WTC11 (cell line): Measurements from ENCODE around the gene LRRC66. TPM values are rescaled to one million over a fixed set of nuclear protein-coding genes. Genes with fewer than 3 reads are reported as not detected.
A peak's percentile ranks its signal among the peaks of the same experiment; 100 is the strongest.

ENCODE experiments used
- ATAC-seq: fragments of 200-7000 bp; cut with Tn5 transposase; 2 replicates; pipeline ENCODE4 v1.10.0; 2021; ENCODE audit warnings: mild to moderate bottlenecking, moderate library complexity
- CTCF ChIA-PET: fragments of 300-600 bp; sonication (Branson Sonifier 250); formaldehyde crosslinking; loops from one replicate; lab custom pipeline; 2021; ENCODE audit warnings: antibody characterized with exemption; lab: Charles Lee
- POLR2A ChIA-PET: fragments of 350-600 bp; sonication (Branson Sonifier 250); formaldehyde crosslinking; loops from one replicate; lab custom pipeline; 2021; ENCODE audit warnings: antibody characterized with exemption; lab: Charles Lee
- DNase-seq: peaks from one replicate; pipeline ENCODE4 v3.0.0; 2021; ENCODE audit warnings: low spot score
- H3K27ac Mint-ChIP-seq: 2 replicates; pipeline ENCODE4 v1.8.0; 2021; ENCODE audit warnings: mixed read lengths
- H3K27me3 Mint-ChIP-seq: 2 replicates; pipeline ENCODE4 v1.8.0; 2021; ENCODE audit warnings: low read depth, mild to moderate bottlenecking, moderate library complexity, mixed read lengths
- H3K36me3 Mint-ChIP-seq: 2 replicates; pipeline ENCODE4 v1.8.0; 2021; ENCODE audit warnings: mixed read lengths
- H3K4me1 Mint-ChIP-seq: 2 replicates; pipeline ENCODE4 v1.8.0; 2022; ENCODE audit warnings: mixed read lengths
- H3K4me3 Mint-ChIP-seq: 2 replicates; pipeline ENCODE4 v1.8.0; 2021; ENCODE audit warnings: mild to moderate bottlenecking, moderate library complexity, mixed read lengths
- H3K9me3 Mint-ChIP-seq: 2 replicates; pipeline ENCODE4 v1.8.0; 2021; ENCODE audit warnings: mixed read lengths
- ETV6 ChIP-seq: sonication (generic); formaldehyde crosslinking; IDR thresholded peaks from 2 replicates; pipeline ENCODE4 v1.8.1; 2022; ENCODE audit warnings: mild to moderate bottlenecking, missing genetic modification reagents
- FOXJ3 ChIP-seq: sonication (generic); formaldehyde crosslinking; IDR thresholded peaks from 2 replicates; pipeline ENCODE4 v1.9.0; 2021; ENCODE audit warnings: missing genetic modification reagents, mild to moderate bottlenecking, borderline replicate concordance
- FOXK1 ChIP-seq: sonication (generic); formaldehyde crosslinking; IDR thresholded peaks from 2 replicates; pipeline ENCODE4 v1.8.0; 2022; ENCODE audit warnings: mild to moderate bottlenecking, moderate library complexity, missing genetic modification reagents
- GRHL2 ChIP-seq: fragments of 250-450 bp; sonication (Bioruptor Pico); IDR thresholded peaks from 2 replicates; pipeline ENCODE4 v1.8.0; 2022; ENCODE audit warnings: mild to moderate bottlenecking, moderate library complexity; ENCODE audit not compliant: insufficient replicate concordance, severe bottlenecking
- KAT7 ChIP-seq: sonication (generic); formaldehyde crosslinking; IDR thresholded peaks from 2 replicates; pipeline ENCODE4 v1.8.1; 2023; ENCODE audit warnings: missing genetic modification reagents, mild to moderate bottlenecking, borderline replicate concordance
- NFYB ChIP-seq: sonication (generic); formaldehyde crosslinking; conservative IDR thresholded peaks from 2 replicates; pipeline ENCODE4 v1.8.0; 2022; ENCODE audit warnings: low read depth, missing genetic modification reagents
- NR1H2 ChIP-seq: sonication (generic); formaldehyde crosslinking; IDR thresholded peaks from 2 replicates; pipeline ENCODE4 v1.9.0; 2021; ENCODE audit warnings: mild to moderate bottlenecking, moderate library complexity, missing genetic modification reagents
- NR2C2 ChIP-seq: sonication (generic); formaldehyde crosslinking; IDR thresholded peaks from 2 replicates; pipeline ENCODE4 v1.8.0; 2022; ENCODE audit warnings: mild to moderate bottlenecking, missing genetic modification reagents
- NR3C1 ChIP-seq: sonication (generic); formaldehyde crosslinking; conservative IDR thresholded peaks from 2 replicates; pipeline ENCODE4 v1.8.1; 2023; ENCODE audit warnings: low read depth, mild to moderate bottlenecking, missing genetic modification reagents
- RORB ChIP-seq: fragments of 250-450 bp; sonication (Bioruptor Pico); IDR thresholded peaks from 2 replicates; pipeline ENCODE4 v1.9.0; 2021; ENCODE audit warnings: mild to moderate bottlenecking
- SMAD3 ChIP-seq: sonication (generic); formaldehyde crosslinking; IDR thresholded peaks from 2 replicates; pipeline ENCODE4 v1.8.0; 2022; ENCODE audit warnings: missing genetic modification reagents, mild to moderate bottlenecking, borderline replicate concordance
- SMAD4 ChIP-seq: sonication (generic); formaldehyde crosslinking; IDR thresholded peaks from 2 replicates; pipeline ENCODE4 v1.8.0; 2022; ENCODE audit warnings: mild to moderate bottlenecking, missing genetic modification reagents
- SP1 ChIP-seq: sonication (generic); formaldehyde crosslinking; conservative IDR thresholded peaks from 2 replicates; pipeline ENCODE4 v1.8.1; 2022; ENCODE audit warnings: missing genetic modification reagents
- TCF7 ChIP-seq: sonication (generic); formaldehyde crosslinking; IDR thresholded peaks from 2 replicates; pipeline ENCODE4 v1.8.0; 2022; ENCODE audit warnings: mild to moderate bottlenecking, low read depth, missing genetic modification reagents, moderate library complexity
- TP53 ChIP-seq: sonication (generic); formaldehyde crosslinking; IDR thresholded peaks from 2 replicates; pipeline ENCODE4 v1.8.1; 2023; ENCODE audit warnings: mild to moderate bottlenecking, missing genetic modification reagents
- ZNF121 ChIP-seq: sonication (generic); formaldehyde crosslinking; IDR thresholded peaks from 2 replicates; pipeline ENCODE4 v1.8.0; 2023; ENCODE audit warnings: missing genetic modification reagents
- ZNF138 ChIP-seq: sonication (generic); formaldehyde crosslinking; conservative IDR thresholded peaks from 2 replicates; pipeline ENCODE4 v1.8.1; 2022; ENCODE audit warnings: mild to moderate bottlenecking, moderate library complexity, missing genetic modification reagents
- ZNF232 ChIP-seq: sonication (generic); formaldehyde crosslinking; IDR thresholded peaks from 2 replicates; pipeline ENCODE4 v1.8.0; 2022; ENCODE audit warnings: mild to moderate bottlenecking, missing genetic modification reagents
- ZNF416 ChIP-seq: fragments of 250-450 bp; sonication (Bioruptor Pico); IDR thresholded peaks from 2 replicates; pipeline ENCODE4 v1.9.0; 2021; ENCODE audit warnings: mild to moderate bottlenecking, inconsistent platforms
- total RNA-seq: library from RNA; stranded (reverse); gene quantifications from 3 replicates; pipeline ENCODE4 v1.2.3, GENCODE V29; 2021
- TF ChIP-seq, protein P1 (sequence below): sonication (generic); formaldehyde crosslinking; IDR thresholded peaks from 2 replicates; pipeline ENCODE4 v1.8.0; 2023; ENCODE audit warnings: missing genetic modification reagents, mild to moderate bottlenecking, borderline replicate concordance
- TF ChIP-seq, protein P2 (sequence below): fragments of 250-450 bp; sonication (Bioruptor Pico); IDR thresholded peaks from 2 replicates; pipeline ENCODE4 v1.9.0; 2021; ENCODE audit warnings: mild to moderate bottlenecking
- TF ChIP-seq, protein P3 (sequence below): sonication (generic); formaldehyde crosslinking; IDR thresholded peaks from 2 replicates; pipeline ENCODE4 v1.8.1; 2022; ENCODE audit warnings: mild to moderate bottlenecking, missing genetic modification reagents, moderate library complexity, borderline replicate concordance
- TF ChIP-seq, protein P4 (sequence below): sonication (generic); formaldehyde crosslinking; IDR thresholded peaks from 2 replicates; pipeline ENCODE4 v1.8.0; 2022; ENCODE audit warnings: mild to moderate bottlenecking, missing genetic modification reagents
- TF ChIP-seq, protein P5 (sequence below): fragments of 200-600 bp; IDR thresholded peaks from 2 replicates; pipeline ENCODE4 v1.8.0; 2022; ENCODE audit warnings: antibody characterized with exemption
- TF ChIP-seq, protein P6 (sequence below): sonication (generic); formaldehyde crosslinking; IDR thresholded peaks from 2 replicates; pipeline ENCODE4 v1.8.0; 2023; ENCODE audit warnings: missing genetic modification reagents
- TF ChIP-seq, protein P7 (sequence below): sonication (generic); formaldehyde crosslinking; IDR thresholded peaks from 2 replicates; pipeline ENCODE4 v1.8.1; 2022; ENCODE audit warnings: mild to moderate bottlenecking, moderate library complexity, missing genetic modification reagents
- TF ChIP-seq, protein P8 (sequence below): sonication (generic); formaldehyde crosslinking; IDR thresholded peaks from 2 replicates; pipeline ENCODE4 v1.8.0; 2022; ENCODE audit warnings: mild to moderate bottlenecking, missing genetic modification reagents

The LRRC66 gene
- total RNA-seq, 1 experiment from 2014 or later = not detected

DNA sequence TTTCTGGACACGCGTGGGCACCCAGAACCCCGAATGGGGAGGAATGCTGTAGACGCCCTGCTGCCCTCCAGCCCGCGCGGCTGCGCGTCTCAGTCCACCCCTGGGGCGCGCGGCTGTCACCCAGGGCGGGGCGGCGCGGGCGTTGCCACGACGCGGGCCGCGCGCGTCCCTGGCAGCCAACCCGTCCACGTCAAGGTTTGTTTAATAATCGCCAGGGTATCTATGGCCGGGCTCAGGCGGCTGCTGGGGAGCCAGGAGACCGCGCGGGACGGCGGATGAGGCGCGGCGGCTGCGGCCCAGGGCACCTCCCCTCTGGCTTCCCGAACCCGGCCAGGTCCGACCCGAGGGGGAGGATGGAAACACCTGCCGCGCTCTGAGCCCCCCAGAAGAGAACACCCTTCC, 31.1 kb upstream of the LRRC66 start, which contains the start of gene SPATA18:
TSS of gene SPATA18 (plus strand) at position 92 of the 402 bp plus-strand sequence. CDS start 401 bp downstream, outside the sequence.
- CTCF ChIA-PET = no interaction called here
- Mint-ChIP-seq H3K27ac (peak within 1 kb of the TSS; percentile 80), H3K4me3 (peak within 1 kb of the TSS; percentile 87), H3K4me1 (peaks cover 36% of the 10 kb centered on the region), H3K27me3 (peaks cover 24% of the 10 kb centered on the region), H3K9me3 (peaks cover 12% of the 10 kb centered on the region), H3K36me3 (peaks cover 12% of the 10 kb centered on the region)
- ATAC-seq = peak; percentile 38
- POLR2A ChIA-PET = no interaction called here
- peak; percentile 19 for DNase-seq
- no peak for TF ChIP-seq ZNF121 (CRISPR knock-in tag)
- 0 out of 2 replicates have a peak, but pooled peaks have one; percentile 13 for TF ChIP-seq KAT7 (CRISPR knock-in tag)
- no peak for TF ChIP-seq ETV6 (CRISPR knock-in tag)
- TF ChIP-seq, protein P1, sequence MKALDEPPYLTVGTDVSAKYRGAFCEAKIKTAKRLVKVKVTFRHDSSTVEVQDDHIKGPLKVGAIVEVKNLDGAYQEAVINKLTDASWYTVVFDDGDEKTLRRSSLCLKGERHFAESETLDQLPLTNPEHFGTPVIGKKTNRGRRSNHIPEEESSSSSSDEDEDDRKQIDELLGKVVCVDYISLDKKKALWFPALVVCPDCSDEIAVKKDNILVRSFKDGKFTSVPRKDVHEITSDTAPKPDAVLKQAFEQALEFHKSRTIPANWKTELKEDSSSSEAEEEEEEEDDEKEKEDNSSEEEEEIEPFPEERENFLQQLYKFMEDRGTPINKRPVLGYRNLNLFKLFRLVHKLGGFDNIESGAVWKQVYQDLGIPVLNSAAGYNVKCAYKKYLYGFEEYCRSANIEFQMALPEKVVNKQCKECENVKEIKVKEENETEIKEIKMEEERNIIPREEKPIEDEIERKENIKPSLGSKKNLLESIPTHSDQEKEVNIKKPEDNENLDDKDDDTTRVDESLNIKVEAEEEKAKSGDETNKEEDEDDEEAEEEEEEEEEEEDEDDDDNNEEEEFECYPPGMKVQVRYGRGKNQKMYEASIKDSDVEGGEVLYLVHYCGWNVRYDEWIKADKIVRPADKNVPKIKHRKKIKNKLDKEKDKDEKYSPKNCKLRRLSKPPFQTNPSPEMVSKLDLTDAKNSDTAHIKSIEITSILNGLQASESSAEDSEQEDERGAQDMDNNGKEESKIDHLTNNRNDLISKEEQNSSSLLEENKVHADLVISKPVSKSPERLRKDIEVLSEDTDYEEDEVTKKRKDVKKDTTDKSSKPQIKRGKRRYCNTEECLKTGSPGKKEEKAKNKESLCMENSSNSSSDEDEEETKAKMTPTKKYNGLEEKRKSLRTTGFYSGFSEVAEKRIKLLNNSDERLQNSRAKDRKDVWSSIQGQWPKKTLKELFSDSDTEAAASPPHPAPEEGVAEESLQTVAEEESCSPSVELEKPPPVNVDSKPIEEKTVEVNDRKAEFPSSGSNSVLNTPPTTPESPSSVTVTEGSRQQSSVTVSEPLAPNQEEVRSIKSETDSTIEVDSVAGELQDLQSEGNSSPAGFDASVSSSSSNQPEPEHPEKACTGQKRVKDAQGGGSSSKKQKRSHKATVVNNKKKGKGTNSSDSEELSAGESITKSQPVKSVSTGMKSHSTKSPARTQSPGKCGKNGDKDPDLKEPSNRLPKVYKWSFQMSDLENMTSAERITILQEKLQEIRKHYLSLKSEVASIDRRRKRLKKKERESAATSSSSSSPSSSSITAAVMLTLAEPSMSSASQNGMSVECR (CRISPR knock-in tag) = no peak
- no peak for TF ChIP-seq ZNF138 (CRISPR knock-in tag)
- TF ChIP-seq SMAD4 = no peak
- TF ChIP-seq, protein P2, sequence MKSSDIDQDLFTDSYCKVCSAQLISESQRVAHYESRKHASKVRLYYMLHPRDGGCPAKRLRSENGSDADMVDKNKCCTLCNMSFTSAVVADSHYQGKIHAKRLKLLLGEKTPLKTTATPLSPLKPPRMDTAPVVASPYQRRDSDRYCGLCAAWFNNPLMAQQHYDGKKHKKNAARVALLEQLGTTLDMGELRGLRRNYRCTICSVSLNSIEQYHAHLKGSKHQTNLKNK (CRISPR knock-in tag) = no peak
- no peak for TF ChIP-seq SMAD3 (CRISPR knock-in tag)
- TF ChIP-seq NR3C1 (CRISPR knock-in tag) = no peak
- TF ChIP-seq NR2C2 (CRISPR knock-in tag) = no peak
- TF ChIP-seq TCF7 (CRISPR knock-in tag) = no peak
- TF ChIP-seq NR1H2 = 0 out of 2 replicates have a peak, but pooled peaks have one; percentile 53
- TF ChIP-seq FOXJ3 (CRISPR knock-in tag) = no peak
- no peak for TF ChIP-seq GRHL2
- 0 out of 2 replicates have a peak, but pooled peaks have one; percentile 32 for TF ChIP-seq SP1
- TF ChIP-seq, protein P3, sequence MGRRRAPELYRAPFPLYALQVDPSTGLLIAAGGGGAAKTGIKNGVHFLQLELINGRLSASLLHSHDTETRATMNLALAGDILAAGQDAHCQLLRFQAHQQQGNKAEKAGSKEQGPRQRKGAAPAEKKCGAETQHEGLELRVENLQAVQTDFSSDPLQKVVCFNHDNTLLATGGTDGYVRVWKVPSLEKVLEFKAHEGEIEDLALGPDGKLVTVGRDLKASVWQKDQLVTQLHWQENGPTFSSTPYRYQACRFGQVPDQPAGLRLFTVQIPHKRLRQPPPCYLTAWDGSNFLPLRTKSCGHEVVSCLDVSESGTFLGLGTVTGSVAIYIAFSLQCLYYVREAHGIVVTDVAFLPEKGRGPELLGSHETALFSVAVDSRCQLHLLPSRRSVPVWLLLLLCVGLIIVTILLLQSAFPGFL (CRISPR knock-in tag) = no peak
- no peak for TF ChIP-seq TP53
- no peak for TF ChIP-seq RORB (CRISPR knock-in tag)
- TF ChIP-seq ZNF416 (CRISPR knock-in tag) = no peak
- no peak for TF ChIP-seq NFYB (CRISPR knock-in tag)
- TF ChIP-seq, protein P4, sequence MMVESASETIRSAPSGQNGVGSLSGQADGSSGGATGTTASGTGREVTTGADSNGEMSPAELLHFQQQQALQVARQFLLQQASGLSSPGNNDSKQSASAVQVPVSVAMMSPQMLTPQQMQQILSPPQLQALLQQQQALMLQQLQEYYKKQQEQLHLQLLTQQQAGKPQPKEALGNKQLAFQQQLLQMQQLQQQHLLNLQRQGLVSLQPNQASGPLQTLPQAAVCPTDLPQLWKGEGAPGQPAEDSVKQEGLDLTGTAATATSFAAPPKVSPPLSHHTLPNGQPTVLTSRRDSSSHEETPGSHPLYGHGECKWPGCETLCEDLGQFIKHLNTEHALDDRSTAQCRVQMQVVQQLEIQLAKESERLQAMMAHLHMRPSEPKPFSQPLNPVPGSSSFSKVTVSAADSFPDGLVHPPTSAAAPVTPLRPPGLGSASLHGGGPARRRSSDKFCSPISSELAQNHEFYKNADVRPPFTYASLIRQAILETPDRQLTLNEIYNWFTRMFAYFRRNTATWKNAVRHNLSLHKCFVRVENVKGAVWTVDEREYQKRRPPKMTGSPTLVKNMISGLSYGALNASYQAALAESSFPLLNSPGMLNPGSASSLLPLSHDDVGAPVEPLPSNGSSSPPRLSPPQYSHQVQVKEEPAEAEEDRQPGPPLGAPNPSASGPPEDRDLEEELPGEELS (CRISPR knock-in tag) = no peak
- 0 out of 2 replicates have a peak, but pooled peaks have one; percentile 21 for TF ChIP-seq FOXK1
- TF ChIP-seq, protein P5, sequence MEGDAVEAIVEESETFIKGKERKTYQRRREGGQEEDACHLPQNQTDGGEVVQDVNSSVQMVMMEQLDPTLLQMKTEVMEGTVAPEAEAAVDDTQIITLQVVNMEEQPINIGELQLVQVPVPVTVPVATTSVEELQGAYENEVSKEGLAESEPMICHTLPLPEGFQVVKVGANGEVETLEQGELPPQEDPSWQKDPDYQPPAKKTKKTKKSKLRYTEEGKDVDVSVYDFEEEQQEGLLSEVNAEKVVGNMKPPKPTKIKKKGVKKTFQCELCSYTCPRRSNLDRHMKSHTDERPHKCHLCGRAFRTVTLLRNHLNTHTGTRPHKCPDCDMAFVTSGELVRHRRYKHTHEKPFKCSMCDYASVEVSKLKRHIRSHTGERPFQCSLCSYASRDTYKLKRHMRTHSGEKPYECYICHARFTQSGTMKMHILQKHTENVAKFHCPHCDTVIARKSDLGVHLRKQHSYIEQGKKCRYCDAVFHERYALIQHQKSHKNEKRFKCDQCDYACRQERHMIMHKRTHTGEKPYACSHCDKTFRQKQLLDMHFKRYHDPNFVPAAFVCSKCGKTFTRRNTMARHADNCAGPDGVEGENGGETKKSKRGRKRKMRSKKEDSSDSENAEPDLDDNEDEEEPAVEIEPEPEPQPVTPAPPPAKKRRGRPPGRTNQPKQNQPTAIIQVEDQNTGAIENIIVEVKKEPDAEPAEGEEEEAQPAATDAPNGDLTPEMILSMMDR = no peak
- TF ChIP-seq, protein P6, sequence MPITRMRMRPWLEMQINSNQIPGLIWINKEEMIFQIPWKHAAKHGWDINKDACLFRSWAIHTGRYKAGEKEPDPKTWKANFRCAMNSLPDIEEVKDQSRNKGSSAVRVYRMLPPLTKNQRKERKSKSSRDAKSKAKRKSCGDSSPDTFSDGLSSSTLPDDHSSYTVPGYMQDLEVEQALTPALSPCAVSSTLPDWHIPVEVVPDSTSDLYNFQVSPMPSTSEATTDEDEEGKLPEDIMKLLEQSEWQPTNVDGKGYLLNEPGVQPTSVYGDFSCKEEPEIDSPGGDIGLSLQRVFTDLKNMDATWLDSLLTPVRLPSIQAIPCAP (CRISPR knock-in tag) = no peak
- TF ChIP-seq, protein P7, sequence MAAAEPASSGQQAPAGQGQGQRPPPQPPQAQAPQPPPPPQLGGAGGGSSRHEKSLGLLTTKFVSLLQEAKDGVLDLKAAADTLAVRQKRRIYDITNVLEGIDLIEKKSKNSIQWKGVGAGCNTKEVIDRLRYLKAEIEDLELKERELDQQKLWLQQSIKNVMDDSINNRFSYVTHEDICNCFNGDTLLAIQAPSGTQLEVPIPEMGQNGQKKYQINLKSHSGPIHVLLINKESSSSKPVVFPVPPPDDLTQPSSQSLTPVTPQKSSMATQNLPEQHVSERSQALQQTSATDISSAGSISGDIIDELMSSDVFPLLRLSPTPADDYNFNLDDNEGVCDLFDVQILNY (CRISPR knock-in tag) = no peak
- TF ChIP-seq, protein P8, sequence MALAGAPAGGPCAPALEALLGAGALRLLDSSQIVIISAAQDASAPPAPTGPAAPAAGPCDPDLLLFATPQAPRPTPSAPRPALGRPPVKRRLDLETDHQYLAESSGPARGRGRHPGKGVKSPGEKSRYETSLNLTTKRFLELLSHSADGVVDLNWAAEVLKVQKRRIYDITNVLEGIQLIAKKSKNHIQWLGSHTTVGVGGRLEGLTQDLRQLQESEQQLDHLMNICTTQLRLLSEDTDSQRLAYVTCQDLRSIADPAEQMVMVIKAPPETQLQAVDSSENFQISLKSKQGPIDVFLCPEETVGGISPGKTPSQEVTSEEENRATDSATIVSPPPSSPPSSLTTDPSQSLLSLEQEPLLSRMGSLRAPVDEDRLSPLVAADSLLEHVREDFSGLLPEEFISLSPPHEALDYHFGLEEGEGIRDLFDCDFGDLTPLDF (CRISPR knock-in tag) = no peak
- TF ChIP-seq ZNF232 (CRISPR knock-in tag) = no peak
